Panc1 (cell line): ENCODE results near the gene SAFB2. TPM values are rescaled to one million over a fixed set of nuclear protein-coding genes. Genes with fewer than 3 reads are reported as not detected.

Experiments used
- ATAC-seq: fragments of 200-7000 bp; cut with Tn5 transposase; 2 replicates; pipeline ENCODE4 v1.9.1; 2020; ENCODE audit warnings: mild to moderate bottlenecking, moderate library complexity
- BruUV-seq: library from RNA; stranded (reverse); fragments of 400-500 nt; replicated peaks from 2 replicates; lab custom pipeline; 2021; lab: Mats Ljungman, UMichigan
- CTCF ChIA-PET: fragments of 300-600 bp; sonication (Branson Sonifier 250); formaldehyde crosslinking; loops from one replicate; lab custom pipeline; 2022; ENCODE audit warnings: antibody characterized with exemption; lab: Charles Lee
- POLR2A ChIA-PET: fragments of 300-600 bp; sonication (Branson Sonifier 250); formaldehyde crosslinking; loops from one replicate; lab custom pipeline; 2022; ENCODE audit warnings: antibody characterized with exemption; lab: Charles Lee
- DNase-seq: peaks from one replicate; pipeline ENCODE4 v3.0.0-alpha.2; 2010; ENCODE audit warnings: low read depth, low spot score
- H3K27ac ChIP-seq: 2 replicates; pipeline ENCODE4 v1.5.1; 2011; ENCODE audit warnings: mild to moderate bottlenecking, low read length, inconsistent platforms
- H3K27me3 ChIP-seq: fragments of 200-500 bp; sonication (Bioruptor generic); 2 replicates; pipeline ENCODE4 v1.6.0; 2014; ENCODE audit warnings: low read length, inconsistent platforms; ENCODE audit not compliant: control insufficient read depth, insufficient read depth
- H3K36me3 ChIP-seq: fragments of 200-500 bp; sonication (Bioruptor generic); 2 replicates; pipeline ENCODE4 v1.5.1; 2014; ENCODE audit warnings: inconsistent platforms, mild to moderate bottlenecking, low read length, moderate library complexity; ENCODE audit not compliant: control insufficient read depth, insufficient read depth
- H3K4me1 ChIP-seq: 2 replicates; pipeline ENCODE4 v1.5.1; 2011; ENCODE audit warnings: inconsistent platforms, mild to moderate bottlenecking, low read length, moderate library complexity; ENCODE audit not compliant: control insufficient read depth, insufficient read depth
- H3K4me3 ChIP-seq, 2 experiments: 2 replicates each; pipeline ENCODE4 v1.5.1; 2011 to 2012; ENCODE audit warnings: low read depth in 2 of 2, low read length in 2 of 2, mild to moderate bottlenecking in 2 of 2, inconsistent platforms in 1 of 2, moderate library complexity in 1 of 2
- H3K9me3 ChIP-seq: fragments of 200-500 bp; sonication (Bioruptor generic); 2 replicates; pipeline ENCODE4 v1.5.1; 2014; ENCODE audit warnings: low read depth, mild to moderate bottlenecking, inconsistent platforms, low read length, moderate library complexity; ENCODE audit not compliant: control insufficient read depth, insufficient read depth
- CTCF ChIP-seq: fragments of 450-650 bp; IDR thresholded peaks from 2 replicates; pipeline ENCODE4 v1.5.1; 2017; ENCODE audit warnings: mild to moderate bottlenecking
- POLR2AphosphoS5 ChIP-seq: IDR thresholded peaks from 2 replicates; pipeline ENCODE4 v1.6.1; 2012; ENCODE audit warnings: mild to moderate bottlenecking, low read depth, low read length, moderate library complexity
- REST ChIP-seq, 2 experiments: IDR thresholded peaks; 2 replicates each; pipeline ENCODE4 v1.6.1; 2011 to 2012; ENCODE audit warnings: low read depth in 2 of 2, control low read depth in 1 of 2, low read length in 1 of 2, mild to moderate bottlenecking in 1 of 2, moderate library complexity in 1 of 2; ENCODE audit not compliant: insufficient read depth in 1 of 2
- SIN3A ChIP-seq: IDR thresholded peaks from 2 replicates; pipeline ENCODE4 v1.6.1; 2012; ENCODE audit warnings: low read depth, mild to moderate bottlenecking, low read length, moderate library complexity, borderline replicate concordance; ENCODE audit not compliant: insufficient read depth
- TCF7L2 ChIP-seq: IDR thresholded peaks from 2 replicates; pipeline ENCODE4 v1.6.1; 2011; ENCODE audit warnings: mild to moderate bottlenecking, low read depth, low read length, inconsistent platforms
- in situ Hi-C: cut with HindIII; loops from 2 replicates; pipeline ENCODE4 v1.10.0; 2016; ENCODE audit warnings: low sequenced_read_pairs, low pct_unique_long_range_greater_than_20kb
- intact Hi-C: fragments of 100-400 bp; cut with micrococcal nuclease; formaldehyde crosslinking; loops from one replicate; pipeline ENCODE4 v1.10.0; 2022; ENCODE audit not compliant: unreplicated experiment
- total RNA-seq: library from RNA; stranded (reverse); gene quantifications from one replicate; pipeline ENCODE4 v1.2.1, GENCODE V29; 2021; ENCODE audit not compliant: unreplicated experiment

SAFB2 gene
- total RNA-seq, 1 experiment from 2014 or later = 83.5 TPM

GRCh38 chr19:5615756-5616327 lies 6.7 kb downstream of the SAFB2 start:
- H3K36me3 ChIP-seq = peaks cover 40% of the 10 kb centered on the region
- no TSS peak for BruUV-seq
- ATAC-seq = no peak

More at GRCh38 chr19:5615756-5616327, 6.7 kb downstream of the SAFB2 start:
- CTCF ChIA-PET = interaction anchor here (0.6 kb wide), 1 partner anchor 17 kb away, joined by 7 read pairs; no protein-coding TSS in a partner anchor
- TF ChIP-seq CTCF (no peak), TCF7L2 (no peak), REST (IDR thresholded peaks at IDR 0.05; ENCODE audit: insufficient read depth in 1 of 2, low read depth in 2 of 2, low read length in 1 of 2) (no peak), POLR2AphosphoS5 (no peak), SIN3A (no peak)
- Histone ChIP-seq H3K27me3 (no peaks in the 10 kb centered on the region), H3K27ac (no peak overlapping the region), H3K4me1 (peaks cover under 1% of the 10 kb centered on the region; the same call in 1 of the 2 replicates), H3K4me3 (no peak overlapping the region), H3K9me3 (no peaks in the 10 kb centered on the region)
- in situ Hi-C loops = no loop called here
- POLR2A ChIA-PET = no interaction called here
- intact Hi-C loops = no loop called here
- DNase-seq = no peak
